SK-N-SH (cell line): Measurements from ENCODE around the gene PRAME. TPM values are rescaled to one million over a fixed set of nuclear protein-coding genes. Genes with fewer than 3 reads are reported as not detected.
"Not testable (repeated sequence)": the region's sequence is repeated elsewhere in the genome, so short reads cannot be mapped to it uniquely, and the experiment has no call there.

ENCODE experiments used
- CTCF ChIA-PET: fragments of 300-600, 350-600 bp; formaldehyde crosslinking; extraction: SDS; loops from one replicate; lab custom pipeline; 2021; lab: Yijun Ruan, JAX
- POLR2A ChIA-PET: fragments of 350-600 bp; sonication (Branson Sonifier 250); formaldehyde crosslinking; extraction: SDS; loops from one replicate; lab custom pipeline; 2020; ENCODE audit warnings: antibody characterized with exemption, inconsistent platforms; lab: Yijun Ruan, JAX
- DNase-seq: peaks from one replicate; pipeline ENCODE4 v3.0.0; 2012
- H2AFZ ChIP-seq: fragments of 200-600 bp; sonication (generic); 2 replicates; pipeline ENCODE4 v1.8.1; 2016; ENCODE audit warnings: antibody characterized with exemption, mild to moderate bottlenecking, low read depth
- H3F3A ChIP-seq: fragments of 200-600 bp; sonication (generic); replicated peaks from 2 replicates; pipeline ENCODE3; 2016; ENCODE audit warnings: antibody characterized with exemption, mild to moderate bottlenecking; ENCODE audit not compliant: insufficient read depth
- H3K27ac ChIP-seq, 2 experiments: fragments of 200-500 bp in 1 of 2; fragments of 200-600 bp in 1 of 2; sonication (Bioruptor generic) in 1 of 2; sonication (generic), shearing (Covaris generic) in 1 of 2; 2 replicates each; pipeline versions ENCODE4 v1.5.1 to v1.6.1; 2014 to 2016; ENCODE audit warnings: low read depth in 2 of 2, inconsistent platforms in 1 of 2, low read length in 1 of 2, mild to moderate bottlenecking in 1 of 2, mixed read lengths in 1 of 2
- H3K27me3 ChIP-seq: fragments of 200-600 bp; sonication (generic), shearing (Covaris generic); 2 replicates; pipeline ENCODE4 v1.6.1; 2016; ENCODE audit warnings: mixed run types; ENCODE audit not compliant: insufficient read depth
- H3K36me3 ChIP-seq, 2 experiments: fragments of 200-500 bp in 1 of 2; fragments of 200-600 bp in 1 of 2; sonication (Bioruptor generic) in 1 of 2; sonication (generic) in 1 of 2; replicated peaks in 1 of 2; 2 replicates each; pipeline versions ENCODE3 to v1.5.1; 2014 to 2016; ENCODE audit warnings: low read length in 1 of 2, mild to moderate bottlenecking in 1 of 2; ENCODE audit not compliant: insufficient read depth in 2 of 2, control insufficient read depth in 1 of 2
- H3K4me1 ChIP-seq, 2 experiments: fragments of 200-500 bp in 1 of 2; fragments of 200-600 bp in 1 of 2; sonication (Bioruptor generic) in 1 of 2; sonication (generic), shearing (Covaris generic) in 1 of 2; 2 replicates each; pipeline versions ENCODE4 v1.5.1 to v1.6.1; 2014 to 2016; ENCODE audit warnings: low read depth in 1 of 2, low read length in 1 of 2, mixed run types in 1 of 2; ENCODE audit not compliant: insufficient read depth in 2 of 2, control insufficient read depth in 1 of 2
- H3K4me2 ChIP-seq: fragments of 200-600 bp; sonication (generic), shearing (Covaris generic); 2 replicates; pipeline ENCODE4 v1.6.1; 2017; ENCODE audit warnings: mixed run types
- H3K4me3 ChIP-seq, 2 experiments: fragments of 200-500 bp in 1 of 2; fragments of 200-600 bp in 1 of 2; sonication (Bioruptor generic) in 1 of 2; sonication (generic), shearing (Covaris generic) in 1 of 2; 2 replicates each; pipeline versions ENCODE4 v1.5.1 to v1.8.1; 2014 to 2016; ENCODE audit warnings: low read depth in 2 of 2, inconsistent platforms in 1 of 2, low read length in 1 of 2, mild to moderate bottlenecking in 1 of 2, mixed read lengths in 1 of 2, moderate library complexity in 1 of 2
- H3K79me2 ChIP-seq: fragments of 200-600 bp; sonication (generic); 2 replicates; pipeline ENCODE4 v1.8.1; 2017; ENCODE audit warnings: mild to moderate bottlenecking; ENCODE audit not compliant: insufficient read depth
- H3K9ac ChIP-seq: fragments of 200-600 bp; sonication (generic); 2 replicates; pipeline ENCODE4 v1.6.1; 2017; ENCODE audit warnings: mixed run types
- H3K9me2 ChIP-seq: fragments of 200-600 bp; sonication (generic); 2 replicates; pipeline ENCODE4 v1.6.1; 2017; ENCODE audit warnings: mixed run types
- H3K9me3 ChIP-seq: fragments of 200-600 bp; sonication (generic); 2 replicates; pipeline ENCODE4 v1.6.1; 2017; ENCODE audit warnings: mixed run types, mild to moderate bottlenecking, moderate library complexity
- H4K20me1 ChIP-seq: fragments of 200-600 bp; sonication (generic); 2 replicates; pipeline ENCODE4 v1.6.1; 2017; ENCODE audit warnings: mild to moderate bottlenecking, mixed run types; ENCODE audit not compliant: insufficient read depth
- IRF3 ChIP-seq: fragments of 150-350 bp; IDR thresholded peaks from 2 replicates; pipeline ENCODE4 v1.6.1; 2016; ENCODE audit warnings: mild to moderate bottlenecking, low read depth, low read length
- SMC3 ChIP-seq: IDR thresholded peaks from 2 replicates; pipeline ENCODE4 v1.6.1; 2012; ENCODE audit warnings: low read depth, low read length, improper control_type of control experiment
- USF2 ChIP-seq: fragments of 150-350 bp; IDR thresholded peaks from 2 replicates; pipeline ENCODE4 v1.6.1; 2017; ENCODE audit warnings: antibody characterized with exemption, low read length, low read depth, borderline replicate concordance
- WGBS: methylation state at CpG from one replicate; pipeline ENCODE4 v1.1.6; 2017; ENCODE audit warnings: low lambda C conversion rate; 5-methylcytosine and 5-hydroxymethylcytosine counted together
- polyA plus RNA-seq, 3 experiments: library from polyadenylated mRNA; depleted of rRNA; stranded (reverse); fragments of >200 nt; gene quantifications; 2 replicates each; pipeline ENCODE4 v1.2.3, GENCODE V29; 2012
- TF ChIP-seq, protein P1 (sequence below): IDR thresholded peaks from 2 replicates; pipeline ENCODE4; 2012
- TF ChIP-seq, protein P2 (sequence below): IDR thresholded peaks from 2 replicates; pipeline ENCODE4 v1.4.0; 2012; ENCODE audit warnings: low read depth, borderline replicate concordance

Gene PRAME
- polyA plus RNA-seq, 1 of the 3 experiments (the other 2 are of a cell fraction) = 193 TPM

GRCh38 chr22:22515890-22516289 lies 43.2 kb downstream of the PRAME start:
- Histone ChIP-seq H3F3A (no peaks in the 10 kb centered on the region), H2AFZ (no peak overlapping the region), H3K4me1 (no peaks in the 10 kb centered on the region), H3K4me2 (no peak overlapping the region), H3K27me3 (no peaks in the 10 kb centered on the region; the same call in 1 of the 2 replicates), H3K9ac (no peak overlapping the region), H3K4me3 (no peak overlapping the region), H3K27ac (no peak overlapping the region), H3K79me2 (no peaks in the 10 kb centered on the region), H3K9me3 (no peaks in the 10 kb centered on the region), H3K36me3 (no peaks in the 10 kb centered on the region), H3K9me2 (no peaks in the 10 kb centered on the region), H4K20me1 (no peaks in the 10 kb centered on the region)
- ChIA-PET CTCF (interaction anchor here (1.0 kb wide), 2 partner anchors 34 to 37 kb away, joined by 3 read pairs; no protein-coding TSS in a partner anchor), POLR2A (no interaction called here)
- no peak for DNase-seq
- TF ChIP-seq, protein P1, sequence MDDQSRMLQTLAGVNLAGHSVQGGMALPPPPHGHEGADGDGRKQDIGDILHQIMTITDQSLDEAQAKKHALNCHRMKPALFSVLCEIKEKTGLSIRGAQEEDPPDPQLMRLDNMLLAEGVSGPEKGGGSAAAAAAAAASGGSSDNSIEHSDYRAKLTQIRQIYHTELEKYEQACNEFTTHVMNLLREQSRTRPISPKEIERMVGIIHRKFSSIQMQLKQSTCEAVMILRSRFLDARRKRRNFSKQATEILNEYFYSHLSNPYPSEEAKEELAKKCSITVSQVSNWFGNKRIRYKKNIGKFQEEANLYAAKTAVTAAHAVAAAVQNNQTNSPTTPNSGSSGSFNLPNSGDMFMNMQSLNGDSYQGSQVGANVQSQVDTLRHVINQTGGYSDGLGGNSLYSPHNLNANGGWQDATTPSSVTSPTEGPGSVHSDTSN = no peak
- TF ChIP-seq USF2 = no peak

GRCh38 chr22:22514431-22514830 lies 44.6 kb downstream of the PRAME start:
- H2AFZ ChIP-seq, H3K4me3 ChIP-seq, DNase-seq, H3K9ac ChIP-seq, H3K9me3 ChIP-seq, H4K20me1 ChIP-seq, H3K27me3 ChIP-seq, H3K9me2 ChIP-seq, H3K27ac ChIP-seq, H3F3A ChIP-seq, H3K79me2 ChIP-seq, H3K36me3 ChIP-seq, H3K4me2 ChIP-seq, H3K4me1 ChIP-seq, POLR2A ChIA-PET: not testable (repeated sequence)
- CTCF ChIA-PET = interaction anchor here (0.8 to 1.2 kb wide), 3 partner anchors 31 to 62 kb away, joined by 3 read pairs; no protein-coding TSS in a partner anchor
- 48% methylated on average over 8 of the region's 8 CpGs for WGBS

DNA sequence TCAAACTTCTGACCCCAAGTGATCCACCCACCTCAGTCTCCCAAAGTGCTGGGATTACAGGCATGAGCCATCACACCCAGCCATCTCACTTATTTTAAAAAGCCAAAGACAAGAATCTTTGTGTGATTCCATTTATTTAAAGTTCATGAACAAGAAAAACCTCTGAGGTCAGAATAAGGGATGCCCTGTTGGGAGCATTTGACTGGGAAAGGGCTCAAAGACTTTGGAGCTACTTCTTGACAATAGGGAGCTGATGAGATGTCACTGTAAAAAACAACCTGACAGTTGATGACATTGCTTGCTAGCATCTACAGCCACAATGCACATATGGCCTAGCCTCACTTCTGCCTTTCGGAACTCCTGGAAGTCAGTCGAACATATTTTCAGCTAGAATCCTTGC lies 45.4 kb downstream of the PRAME start:
- no peak overlapping the region for H3K9ac ChIP-seq
- WGBS = 68% methylated on average over 2 of the region's 2 CpGs

More for the DNA sequence above, 45.4 kb downstream of the PRAME start:
- no peak overlapping the region for H3K4me3 ChIP-seq
- no peaks in the 10 kb centered on the region; the same call in 1 of the 2 replicates for H3K27me3 ChIP-seq
- POLR2A ChIA-PET = no interaction called here
- no peaks in the 10 kb centered on the region for H4K20me1 ChIP-seq
- H2AFZ ChIP-seq = no peak overlapping the region
- H3F3A ChIP-seq = no peaks in the 10 kb centered on the region
- no peaks in the 10 kb centered on the region for H3K79me2 ChIP-seq
- H3K9me3 ChIP-seq = no peaks in the 10 kb centered on the region
- no peak overlapping the region for H3K27ac ChIP-seq
- H3K4me1 ChIP-seq = no peaks in the 10 kb centered on the region; a peak in 1 of 4 replicates
- H3K4me2 ChIP-seq = no peak overlapping the region
- DNase-seq = no peak
- TF ChIP-seq, protein P2, sequence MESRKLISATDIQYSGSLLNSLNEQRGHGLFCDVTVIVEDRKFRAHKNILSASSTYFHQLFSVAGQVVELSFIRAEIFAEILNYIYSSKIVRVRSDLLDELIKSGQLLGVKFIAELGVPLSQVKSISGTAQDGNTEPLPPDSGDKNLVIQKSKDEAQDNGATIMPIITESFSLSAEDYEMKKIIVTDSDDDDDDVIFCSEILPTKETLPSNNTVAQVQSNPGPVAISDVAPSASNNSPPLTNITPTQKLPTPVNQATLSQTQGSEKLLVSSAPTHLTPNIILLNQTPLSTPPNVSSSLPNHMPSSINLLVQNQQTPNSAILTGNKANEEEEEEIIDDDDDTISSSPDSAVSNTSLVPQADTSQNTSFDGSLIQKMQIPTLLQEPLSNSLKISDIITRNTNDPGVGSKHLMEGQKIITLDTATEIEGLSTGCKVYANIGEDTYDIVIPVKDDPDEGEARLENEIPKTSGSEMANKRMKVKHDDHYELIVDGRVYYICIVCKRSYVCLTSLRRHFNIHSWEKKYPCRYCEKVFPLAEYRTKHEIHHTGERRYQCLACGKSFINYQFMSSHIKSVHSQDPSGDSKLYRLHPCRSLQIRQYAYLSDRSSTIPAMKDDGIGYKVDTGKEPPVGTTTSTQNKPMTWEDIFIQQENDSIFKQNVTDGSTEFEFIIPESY = no peak
- TF ChIP-seq IRF3 (no peak), SMC3 (no peak)
- no peaks in the 10 kb centered on the region for H3K36me3 ChIP-seq
- no peaks in the 10 kb centered on the region for H3K9me2 ChIP-seq
- CTCF ChIA-PET = interaction anchor here (1.1 kb wide), 1 partner anchor 63 kb away, joined by 3 read pairs; no protein-coding TSS in a partner anchor
